Measurements from ENCODE around the gene XCR1.

DNA sequence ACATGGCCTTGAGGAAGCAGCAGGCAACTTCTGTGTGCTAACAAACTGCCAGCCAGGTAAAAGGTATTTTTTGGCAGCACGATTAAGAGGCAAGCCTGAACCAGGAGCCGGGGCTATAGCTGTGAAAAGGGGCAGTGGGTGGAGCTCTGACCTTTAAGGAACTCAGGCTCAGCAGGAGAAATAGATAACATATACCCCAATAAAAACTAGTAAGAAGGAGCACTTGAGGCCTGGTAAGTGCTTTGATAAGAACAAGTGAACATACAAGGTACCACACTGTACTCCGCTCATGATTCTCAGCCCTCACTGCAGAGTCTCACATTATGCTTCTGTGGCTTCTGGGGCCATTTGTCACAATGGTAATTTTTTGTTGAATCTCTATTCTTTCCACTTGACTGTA is 37.1 kb downstream of the XCR1 start:
- TF ChIP-seq, protein P1, sequence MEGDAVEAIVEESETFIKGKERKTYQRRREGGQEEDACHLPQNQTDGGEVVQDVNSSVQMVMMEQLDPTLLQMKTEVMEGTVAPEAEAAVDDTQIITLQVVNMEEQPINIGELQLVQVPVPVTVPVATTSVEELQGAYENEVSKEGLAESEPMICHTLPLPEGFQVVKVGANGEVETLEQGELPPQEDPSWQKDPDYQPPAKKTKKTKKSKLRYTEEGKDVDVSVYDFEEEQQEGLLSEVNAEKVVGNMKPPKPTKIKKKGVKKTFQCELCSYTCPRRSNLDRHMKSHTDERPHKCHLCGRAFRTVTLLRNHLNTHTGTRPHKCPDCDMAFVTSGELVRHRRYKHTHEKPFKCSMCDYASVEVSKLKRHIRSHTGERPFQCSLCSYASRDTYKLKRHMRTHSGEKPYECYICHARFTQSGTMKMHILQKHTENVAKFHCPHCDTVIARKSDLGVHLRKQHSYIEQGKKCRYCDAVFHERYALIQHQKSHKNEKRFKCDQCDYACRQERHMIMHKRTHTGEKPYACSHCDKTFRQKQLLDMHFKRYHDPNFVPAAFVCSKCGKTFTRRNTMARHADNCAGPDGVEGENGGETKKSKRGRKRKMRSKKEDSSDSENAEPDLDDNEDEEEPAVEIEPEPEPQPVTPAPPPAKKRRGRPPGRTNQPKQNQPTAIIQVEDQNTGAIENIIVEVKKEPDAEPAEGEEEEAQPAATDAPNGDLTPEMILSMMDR (IDR thresholded peaks at IDR 0.05) = no peak
- TF ChIP-seq EP300 (IDR thresholded peaks at IDR 0.05) = no peak
